Fibroblast of lung (primary cell): ENCODE data around the gene JPH2. TPM values are rescaled to one million over a fixed set of nuclear protein-coding genes. Genes with fewer than 3 reads are reported as not detected.

Source experiments
- DNase-seq, 2 donors: peaks; one replicate each; pipeline versions ENCODE4 v3.0.0 to v3.0.0-alpha.2; 2010; ENCODE audit warnings: low read depth in 2 of 2
- H2AFZ ChIP-seq: 2 replicates; pipeline ENCODE4 v1.5.1; 2012; ENCODE audit warnings: low read length, control low read depth, inconsistent platforms
- H3K27ac ChIP-seq: 2 replicates; pipeline ENCODE4 v1.5.1; 2011; ENCODE audit warnings: low read length, control low read depth; ENCODE audit not compliant: insufficient read depth
- H3K27me3 ChIP-seq: 2 replicates; pipeline ENCODE4 v1.5.1; 2011; ENCODE audit warnings: mild to moderate bottlenecking, low read length; ENCODE audit not compliant: control insufficient read depth, insufficient read depth
- H3K36me3 ChIP-seq: 2 replicates; pipeline ENCODE4 v1.5.1; 2011; ENCODE audit warnings: low read length; ENCODE audit not compliant: control insufficient read depth, insufficient read depth
- H3K4me1 ChIP-seq: 2 replicates; pipeline ENCODE4 v1.5.1; 2011; ENCODE audit warnings: low read length; ENCODE audit not compliant: control insufficient read depth, insufficient read depth; ENCODE audit errors: extremely low read depth
- H3K4me2 ChIP-seq: 2 replicates; pipeline ENCODE4 v1.5.1; 2011; ENCODE audit warnings: low read length, control low read depth; ENCODE audit not compliant: insufficient read depth; ENCODE audit errors: extremely low read depth
- H3K4me3 ChIP-seq, 4 experiments: fragments of 200-600 bp in 1 of 4; sonication (generic) in 1 of 4; replicated peaks in 1 of 4; 2 replicates each; pipeline ENCODE4 v1.5.1; 2011 to 2016; ENCODE audit warnings: low read length in 4 of 4, low read depth in 3 of 4, mild to moderate bottlenecking in 3 of 4, control low read depth in 2 of 4, inconsistent platforms in 1 of 4, mixed read lengths in 1 of 4; ENCODE audit not compliant: insufficient read depth in 1 of 4; ENCODE audit errors: control extremely low read depth in 1 of 4
- H3K79me2 ChIP-seq: 2 replicates; pipeline ENCODE4 v1.5.1; 2012; ENCODE audit warnings: mild to moderate bottlenecking, low read length, inconsistent platforms; ENCODE audit not compliant: control insufficient read depth, insufficient read depth
- H3K9ac ChIP-seq: 2 replicates; pipeline ENCODE4 v1.5.1; 2011; ENCODE audit warnings: mild to moderate bottlenecking, low read length, control low read depth; ENCODE audit not compliant: insufficient read depth
- H3K9me3 ChIP-seq: 2 replicates; pipeline ENCODE4 v1.5.1; 2012; ENCODE audit warnings: low read depth, low read length; ENCODE audit not compliant: control insufficient read depth, insufficient read depth
- H4K20me1 ChIP-seq: 2 replicates; pipeline ENCODE4 v1.5.1; 2011; ENCODE audit warnings: low read length; ENCODE audit not compliant: control insufficient read depth, insufficient read depth; ENCODE audit errors: extremely low read depth
- EZH2 ChIP-seq: IDR thresholded peaks from 2 replicates; pipeline ENCODE4 v1.5.1; 2012; ENCODE audit warnings: low read length, control low read depth, mild to moderate bottlenecking; ENCODE audit errors: missing control alignments
- polyA plus RNA-seq, 2 donors: library from polyadenylated mRNA; depleted of rRNA in 1 of 2; stranded (reverse) in 1 of 2; unstranded in 1 of 2; fragments of >200 nt; gene quantifications; 2 replicates each; pipeline ENCODE4 v1.2.1, GENCODE V29; 2011 to 2012; ENCODE audit warnings: missing spikeins in 1 of 2
- total RNA-seq: library from RNA; depleted of rRNA; stranded (reverse); fragments of >200 nt; gene quantifications from 2 replicates; pipeline ENCODE4 v1.2.1, GENCODE V29; 2014
- TF ChIP-seq, protein P1 (sequence below), 2 donors: IDR thresholded peaks in 1 of 2; conservative IDR thresholded peaks in 1 of 2; 1 replicate in 1 of 2; 2 replicates in 1 of 2; pipeline ENCODE4 v1.5.1; 2011 to 2012; ENCODE audit warnings: low read length in 2 of 2, control low read depth in 1 of 2, inconsistent platforms in 1 of 2, low read depth in 1 of 2, mild to moderate bottlenecking in 1 of 2

JPH2 gene
- total and polyA plus RNA-seq, 2 donors (not counting 1 experiment from before 2014, with no cell fraction given), result 0.66 to 4.9 TPM

DNA sequence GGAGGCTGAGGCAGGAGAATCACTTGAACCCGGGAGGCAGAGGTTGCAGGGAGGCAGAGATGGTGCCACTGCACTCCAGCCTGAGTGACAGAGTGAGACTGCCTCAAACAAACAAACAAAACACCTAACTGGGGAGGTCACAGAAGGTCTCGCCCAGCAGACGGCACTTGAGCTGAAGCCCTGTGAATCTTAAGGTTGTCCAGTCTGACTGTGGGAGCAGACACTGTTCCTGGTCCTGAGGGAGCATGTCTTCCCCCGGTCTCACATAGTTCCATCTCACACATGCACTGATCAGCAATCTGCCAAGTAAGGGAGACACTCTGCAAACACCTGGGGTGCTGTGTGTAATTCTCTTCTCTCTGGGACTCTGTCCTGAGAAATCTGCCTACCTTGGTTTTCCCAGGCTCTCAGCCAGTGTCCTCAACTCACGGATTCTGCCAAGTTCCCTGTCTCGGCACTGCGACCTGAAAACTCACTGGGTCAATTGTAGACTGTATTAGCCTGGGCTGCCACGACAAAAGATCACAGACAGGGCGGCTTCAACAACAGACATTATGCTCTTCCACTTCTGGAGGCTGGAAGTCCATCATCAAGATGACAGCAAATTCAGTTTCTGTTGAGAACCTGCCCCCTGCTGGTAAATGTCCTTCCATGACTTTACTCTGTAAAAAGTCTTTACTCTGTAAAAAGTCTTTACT lies 94.3 kb downstream of the JPH2 start:
- H3K9me3 ChIP-seq, result no peaks in the 10 kb centered on the region
- DNase-seq, result peak; percentile 48 to 74
- no peak overlapping the region for H3K27ac ChIP-seq
- no peaks in the 10 kb centered on the region for H3K27me3 ChIP-seq
- no peaks in the 10 kb centered on the region for H3K79me2 ChIP-seq
- H4K20me1 ChIP-seq, result no peaks in the 10 kb centered on the region
- H2AFZ ChIP-seq, result no peak overlapping the region
- TF ChIP-seq, protein P1, sequence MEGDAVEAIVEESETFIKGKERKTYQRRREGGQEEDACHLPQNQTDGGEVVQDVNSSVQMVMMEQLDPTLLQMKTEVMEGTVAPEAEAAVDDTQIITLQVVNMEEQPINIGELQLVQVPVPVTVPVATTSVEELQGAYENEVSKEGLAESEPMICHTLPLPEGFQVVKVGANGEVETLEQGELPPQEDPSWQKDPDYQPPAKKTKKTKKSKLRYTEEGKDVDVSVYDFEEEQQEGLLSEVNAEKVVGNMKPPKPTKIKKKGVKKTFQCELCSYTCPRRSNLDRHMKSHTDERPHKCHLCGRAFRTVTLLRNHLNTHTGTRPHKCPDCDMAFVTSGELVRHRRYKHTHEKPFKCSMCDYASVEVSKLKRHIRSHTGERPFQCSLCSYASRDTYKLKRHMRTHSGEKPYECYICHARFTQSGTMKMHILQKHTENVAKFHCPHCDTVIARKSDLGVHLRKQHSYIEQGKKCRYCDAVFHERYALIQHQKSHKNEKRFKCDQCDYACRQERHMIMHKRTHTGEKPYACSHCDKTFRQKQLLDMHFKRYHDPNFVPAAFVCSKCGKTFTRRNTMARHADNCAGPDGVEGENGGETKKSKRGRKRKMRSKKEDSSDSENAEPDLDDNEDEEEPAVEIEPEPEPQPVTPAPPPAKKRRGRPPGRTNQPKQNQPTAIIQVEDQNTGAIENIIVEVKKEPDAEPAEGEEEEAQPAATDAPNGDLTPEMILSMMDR (conservative IDR thresholded peaks at IDR 0.05 in 1 of 2, IDR thresholded peaks at IDR 0.05 in 1 of 2; ENCODE audit: low read depth in 1 of 2, low read length in 2 of 2), result peak; percentile 58 to 66
- TF ChIP-seq EZH2, result no peak
- H3K36me3 ChIP-seq, result no peaks in the 10 kb centered on the region
- H3K4me1 ChIP-seq, result peaks cover 4% of the 10 kb centered on the region
- no peak overlapping the region for H3K4me3 ChIP-seq
- no peak overlapping the region for H3K4me2 ChIP-seq
- H3K9ac ChIP-seq, result no peak overlapping the region

DNA sequence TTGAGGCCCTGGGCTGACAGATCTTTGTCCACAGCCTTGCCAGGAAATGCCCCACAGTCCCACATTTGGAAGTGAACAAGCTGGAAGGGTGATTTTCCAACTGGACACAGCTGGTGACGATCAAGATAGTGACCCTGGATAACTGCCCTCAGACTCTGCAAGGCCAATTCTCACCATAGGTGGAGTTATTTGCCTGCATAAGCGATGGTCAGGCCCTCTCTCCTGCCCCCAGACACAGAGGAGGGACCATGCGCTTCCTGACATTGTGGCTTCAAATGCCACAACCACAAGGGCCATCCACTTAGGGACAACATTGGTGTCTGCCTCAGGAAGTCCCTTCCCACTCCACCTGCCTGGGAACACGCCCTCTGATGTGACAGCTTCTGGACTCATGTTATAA lies 96.0 kb downstream of the JPH2 start:
- no peak overlapping the region for H2AFZ ChIP-seq
- H3K36me3 ChIP-seq, result no peaks in the 10 kb centered on the region
- H3K79me2 ChIP-seq, result no peaks in the 10 kb centered on the region
- H3K9ac ChIP-seq, result no peak overlapping the region
- no peak overlapping the region for H3K4me2 ChIP-seq
- H4K20me1 ChIP-seq, result no peaks in the 10 kb centered on the region
- H3K4me1 ChIP-seq, result peaks cover 4% of the 10 kb centered on the region
- no peak overlapping the region for H3K27ac ChIP-seq
- no peak overlapping the region for H3K4me3 ChIP-seq
- DNase-seq, result peak in 1 of 2 donors; percentile 17
- TF ChIP-seq, protein P1 (conservative IDR thresholded peaks at IDR 0.05 in 1 of 2, IDR thresholded peaks at IDR 0.05 in 1 of 2; ENCODE audit: low read depth in 1 of 2, low read length in 2 of 2), result no peak
- no peak for TF ChIP-seq EZH2
- no peaks in the 10 kb centered on the region for H3K27me3 ChIP-seq
- H3K9me3 ChIP-seq, result no peaks in the 10 kb centered on the region

DNA sequence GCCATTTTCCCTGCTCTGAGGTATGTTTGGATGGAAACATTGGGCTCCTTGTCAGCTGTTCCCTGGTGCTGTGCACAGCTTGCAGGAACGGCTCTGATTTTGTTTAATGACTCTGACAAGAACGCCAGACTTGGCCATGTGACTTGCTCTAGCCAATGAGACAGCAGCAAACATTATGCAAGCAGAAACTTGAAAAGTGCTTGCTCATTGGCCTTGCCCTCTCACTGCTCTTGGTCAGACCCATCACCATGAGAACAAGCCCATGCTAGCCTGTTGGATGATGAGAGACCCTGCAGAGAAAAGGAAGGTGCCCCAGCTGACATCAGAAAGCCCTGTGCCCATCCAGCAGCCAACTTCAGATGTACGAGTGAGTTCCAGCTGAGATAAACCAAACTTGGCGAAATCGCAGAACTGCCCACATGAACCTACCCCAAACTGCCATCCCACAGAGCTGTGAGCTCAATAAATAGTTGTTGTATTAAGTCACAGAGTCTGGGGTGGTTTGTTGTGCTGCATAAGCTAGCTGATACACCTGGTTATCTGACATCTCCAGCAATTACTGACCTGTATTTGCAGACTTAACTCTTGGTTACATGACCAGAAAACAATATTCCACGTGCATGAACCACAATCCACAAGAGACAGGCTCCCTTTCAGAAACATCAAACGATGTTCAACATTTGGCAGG lies 96.9 kb downstream of the JPH2 start:
- Histone ChIP-seq H3K79me2 (no peaks in the 10 kb centered on the region), H3K9me3 (no peaks in the 10 kb centered on the region), H2AFZ (peak overlapping the region; percentile 85), H4K20me1 (no peaks in the 10 kb centered on the region), H3K27me3 (no peaks in the 10 kb centered on the region), H3K4me1 (peaks cover 4% of the 10 kb centered on the region), H3K4me2 (peak overlapping the region; percentile 44), H3K36me3 (no peaks in the 10 kb centered on the region), H3K4me3 (peak overlapping the region in 1 of 4 experiments; percentile 16), H3K27ac (no peak overlapping the region), H3K9ac (no peak overlapping the region)
- peak; percentile 64 to 74 for DNase-seq
- TF ChIP-seq EZH2, result no peak
- TF ChIP-seq, protein P1 (conservative IDR thresholded peaks at IDR 0.05 in 1 of 2, IDR thresholded peaks at IDR 0.05 in 1 of 2; ENCODE audit: low read depth in 1 of 2, low read length in 2 of 2), result no peak
